Activated CD8-positive, alpha-beta T cell treated with anti-CD3 and anti-CD28 coated beads for 36 hours (primary cell): Measurements from ENCODE around the gene BLMH. TPM values are rescaled to one million over a fixed set of nuclear protein-coding genes. Genes with fewer than 3 reads are reported as not detected.

Experiments
- ATAC-seq: fragments of 200-7000 bp; cut with Tn5 transposase; one replicate; pipeline ENCODE4 v1.10.0; 2021; ENCODE audit warnings: mild to moderate bottlenecking, moderate library complexity
- CTCF ChIA-PET: fragments of 350-600 bp; sonication (Branson Sonifier 250); formaldehyde crosslinking; loops from one replicate; lab custom pipeline; 2021; ENCODE audit warnings: antibody characterized with exemption; lab: Charles Lee
- POLR2A ChIA-PET: fragments of 350-600 bp; sonication (Branson Sonifier 250); formaldehyde crosslinking; loops from one replicate; lab custom pipeline; 2021; ENCODE audit warnings: antibody characterized with exemption; lab: Charles Lee
- DNase-seq: peaks from one replicate; pipeline ENCODE4 v3.0.0-alpha.2; 2020
- H3K27ac Mint-ChIP-seq: one replicate; pipeline ENCODE4 v1.8.0; 2021; ENCODE audit warnings: mild to moderate bottlenecking, mixed read lengths
- H3K27me3 Mint-ChIP-seq: one replicate; pipeline ENCODE4 v1.8.0; 2021; ENCODE audit warnings: mixed read lengths
- H3K36me3 Mint-ChIP-seq: one replicate; pipeline ENCODE4 v1.8.0; 2021; ENCODE audit warnings: low read depth, mixed read lengths
- H3K4me1 Mint-ChIP-seq: one replicate; pipeline ENCODE4 v1.8.0; 2021; ENCODE audit warnings: low read depth, mixed read lengths
- H3K4me3 Mint-ChIP-seq: one replicate; pipeline ENCODE4 v1.8.0; 2021; ENCODE audit warnings: mild to moderate bottlenecking, moderate library complexity, mixed read lengths
- H3K9me3 Mint-ChIP-seq: one replicate; pipeline ENCODE4 v1.8.0; 2021; ENCODE audit warnings: mixed read lengths
- CTCF ChIP-seq: fragments of 200-600 bp; IDR thresholded peaks from one replicate; pipeline ENCODE4 v1.8.0; 2022; ENCODE audit warnings: antibody characterized with exemption, mild to moderate bottlenecking
- intact Hi-C: fragments of 100-400 bp; cut with micrococcal nuclease; formaldehyde crosslinking; loops from one replicate; pipeline ENCODE4 v1.10.0; 2022
- total RNA-seq, 2 experiments: library from RNA; stranded (reverse); gene quantifications; one replicate each; pipeline ENCODE4 v1.2.3, GENCODE V29; 2021

BLMH gene
- total RNA-seq, 2 experiments from 2014 or later, result 75.9 to 78.6 TPM

- intact Hi-C loops, result no loop called here
- Mint-ChIP-seq H3K4me3 (no peak overlapping the region), H3K36me3 (no peaks in the 10 kb centered on the region), H3K27ac (no peak overlapping the region), H3K27me3 (no peaks in the 10 kb centered on the region), H3K9me3 (no peaks in the 10 kb centered on the region), H3K4me1 (no peaks in the 10 kb centered on the region)
- ATAC-seq (no peak), DNase-seq (no peak)
- TF ChIP-seq CTCF, result no peak
- CTCF ChIA-PET, result no interaction called here
- POLR2A ChIA-PET, result no interaction called here
These were observed 18.8 kb upstream of the BLMH start for GRCh38 chr17:30310562-30310961.

- intact Hi-C loops, result no loop called here
- Mint-ChIP-seq H3K36me3 (no peaks in the 10 kb centered on the region), H3K4me3 (no peak overlapping the region), H3K9me3 (no peaks in the 10 kb centered on the region), H3K27me3 (no peaks in the 10 kb centered on the region), H3K4me1 (no peaks in the 10 kb centered on the region), H3K27ac (no peak overlapping the region)
- ATAC-seq, result no peak
- ChIA-PET CTCF (no interaction called here), POLR2A (no interaction called here)
- no peak for TF ChIP-seq CTCF
- no peak for DNase-seq
These were observed 17.8 kb upstream of the BLMH start for GRCh38 chr17:30309591-30309990.

GRCh38 chr17:30308406-30308805, 16.7 kb upstream of the BLMH start:
- no peak for TF ChIP-seq CTCF
- Mint-ChIP-seq H3K4me1 (no peaks in the 10 kb centered on the region), H3K9me3 (no peaks in the 10 kb centered on the region), H3K36me3 (no peaks in the 10 kb centered on the region), H3K4me3 (no peak overlapping the region), H3K27me3 (no peaks in the 10 kb centered on the region), H3K27ac (no peak overlapping the region)
- no peak for ATAC-seq
- intact Hi-C loops, result no loop called here
- ChIA-PET CTCF (interaction anchor here (1.0 kb wide), 1 partner anchor 9 kb away, joined by 4 read pairs; no protein-coding TSS in a partner anchor), POLR2A (no interaction called here)
- no peak for DNase-seq

- DNase-seq (no peak), ATAC-seq (no peak)
- Mint-ChIP-seq H3K4me3 (no peak overlapping the region), H3K36me3 (no peaks in the 10 kb centered on the region), H3K9me3 (peaks cover 7% of the 10 kb centered on the region), H3K27me3 (no peaks in the 10 kb centered on the region), H3K4me1 (peaks cover 5% of the 10 kb centered on the region), H3K27ac (no peak overlapping the region)
- CTCF ChIA-PET, result interaction anchor here (1.1 to 1.4 kb wide), 2 partner anchors 14 to 30 kb away, joined by 3 read pairs; no protein-coding TSS in a partner anchor
- intact Hi-C loops, result no loop called here
- TF ChIP-seq CTCF, result no peak
- POLR2A ChIA-PET, result interaction anchor here (2.3 kb wide), 1 partner anchor 13 kb away, joined by 9 read pairs; the partner anchor contains the start of gene BLMH
These were observed 13.0 kb upstream of the BLMH start for GRCh38 chr17:30304778-30305177.

GRCh38 chr17:30302241-30302640, 10.5 kb upstream of the BLMH start:
- ATAC-seq, result no peak
- intact Hi-C loops, result no loop called here

More at GRCh38 chr17:30302241-30302640, 10.5 kb upstream of the BLMH start:
- no peak for DNase-seq
- H3K36me3 Mint-ChIP-seq, result no peaks in the 10 kb centered on the region
- H3K4me3 Mint-ChIP-seq, result no peak overlapping the region
- no peak for TF ChIP-seq CTCF
- POLR2A ChIA-PET, result no interaction called here
- H3K9me3 Mint-ChIP-seq, result peaks cover 7% of the 10 kb centered on the region
- no peaks in the 10 kb centered on the region for H3K27me3 Mint-ChIP-seq
- peaks cover 5% of the 10 kb centered on the region for H3K4me1 Mint-ChIP-seq
- CTCF ChIA-PET, result no interaction called here
- no peak overlapping the region for H3K27ac Mint-ChIP-seq
